ENCODE measurements around the gene TECPR2.

The TECPR2 gene

DNA sequence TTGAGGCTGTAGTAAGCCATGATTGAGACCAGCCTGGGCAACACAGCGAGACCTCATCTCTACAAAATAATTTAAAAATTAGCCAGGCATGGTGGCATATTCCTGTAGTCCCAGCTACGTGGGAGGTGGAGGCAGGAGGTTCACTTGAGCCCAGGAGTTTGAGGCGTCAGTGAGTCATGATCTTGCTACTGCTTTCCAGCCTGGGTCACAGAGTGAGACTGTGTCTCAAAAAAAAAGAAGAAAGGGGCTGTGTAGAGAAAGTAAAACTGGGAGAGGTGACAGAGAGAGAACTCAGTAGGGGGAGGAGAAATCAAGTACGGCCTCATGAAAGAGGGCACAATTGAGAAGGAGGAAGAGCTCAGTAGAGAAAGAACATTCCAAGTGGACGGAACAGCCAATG, 12.4 kb downstream of the TECPR2 start:
- no peak for DNase-seq

DNA sequence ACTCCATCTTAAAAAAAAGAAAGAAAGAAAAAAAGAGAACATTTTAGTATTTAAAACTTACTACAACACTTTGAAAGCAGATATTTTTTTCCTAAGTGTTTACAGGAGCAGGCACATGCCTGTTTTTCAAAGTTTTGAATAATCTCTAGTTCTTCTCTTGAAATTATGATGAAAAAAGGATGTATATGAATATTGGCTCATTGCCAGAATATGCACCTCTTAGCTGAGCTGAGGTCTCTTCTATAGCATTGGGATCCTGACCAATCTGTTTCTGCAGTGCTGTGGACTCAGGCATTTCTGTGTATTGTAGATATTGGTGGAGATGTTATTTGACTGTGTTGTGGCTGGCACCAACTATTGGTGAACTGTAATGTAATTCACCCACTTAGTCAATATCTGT, 15.0 kb downstream of the TECPR2 start:
- no peak for DNase-seq

DNA sequence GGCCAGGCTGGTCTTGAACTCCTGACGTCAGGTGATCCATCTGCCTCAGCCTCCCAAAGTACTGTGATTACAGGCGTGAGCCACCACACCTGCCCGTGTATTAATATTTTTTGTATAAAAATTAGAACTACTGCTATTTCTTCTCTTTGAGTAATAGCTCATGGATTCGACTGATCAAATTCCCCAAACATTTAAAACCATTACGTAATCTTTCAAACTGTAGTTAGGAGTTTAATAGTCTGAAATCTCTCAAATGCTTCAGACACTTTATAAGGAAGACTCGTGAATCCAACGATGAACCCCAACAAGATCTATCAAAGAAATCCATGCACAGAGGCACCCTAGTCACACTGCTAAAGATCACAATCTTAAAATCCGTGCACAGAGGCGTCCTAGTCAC, 16.1 kb downstream of the TECPR2 start:
- no peak for DNase-seq

DNA sequence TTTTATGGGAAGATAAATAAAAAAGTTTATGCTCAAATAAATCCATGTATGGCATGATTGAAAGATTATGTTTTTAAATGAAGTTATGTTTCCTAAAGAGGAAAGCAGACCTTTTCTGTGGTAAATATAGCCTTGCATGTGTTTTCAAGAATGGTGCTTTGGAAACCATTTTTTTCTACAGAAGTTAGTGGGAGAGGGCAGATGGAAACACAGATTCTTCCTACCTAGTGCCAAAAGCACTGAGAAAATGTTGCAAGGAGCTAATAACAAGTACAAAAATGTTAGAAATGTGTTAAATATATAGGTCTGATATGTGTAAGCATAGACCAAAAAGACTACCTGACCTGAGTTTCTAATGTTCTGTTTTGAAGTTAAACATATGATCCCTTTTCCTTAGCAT, 24.3 kb downstream of the TECPR2 start:
- DNase-seq: no peak

DNA sequence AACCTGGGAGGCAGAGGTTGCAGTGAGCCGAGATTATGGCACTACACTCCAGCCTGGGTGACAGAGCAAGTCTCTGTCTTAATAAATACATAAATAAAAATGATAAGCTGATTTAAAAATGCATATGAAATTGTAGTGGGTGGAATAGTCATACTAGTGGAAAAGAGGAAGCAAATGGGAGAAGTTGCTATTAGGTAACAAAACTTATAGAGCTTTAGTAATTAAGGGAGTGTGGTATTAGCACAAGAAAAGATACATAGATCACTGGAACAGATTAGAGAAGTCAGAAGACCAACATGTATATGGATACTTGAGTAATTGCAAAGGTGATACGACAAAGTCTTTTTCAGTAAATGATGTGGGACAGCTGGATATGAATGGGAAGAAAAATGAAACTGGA, 26.5 kb downstream of the TECPR2 start:
- DNase-seq: no peak

DNA sequence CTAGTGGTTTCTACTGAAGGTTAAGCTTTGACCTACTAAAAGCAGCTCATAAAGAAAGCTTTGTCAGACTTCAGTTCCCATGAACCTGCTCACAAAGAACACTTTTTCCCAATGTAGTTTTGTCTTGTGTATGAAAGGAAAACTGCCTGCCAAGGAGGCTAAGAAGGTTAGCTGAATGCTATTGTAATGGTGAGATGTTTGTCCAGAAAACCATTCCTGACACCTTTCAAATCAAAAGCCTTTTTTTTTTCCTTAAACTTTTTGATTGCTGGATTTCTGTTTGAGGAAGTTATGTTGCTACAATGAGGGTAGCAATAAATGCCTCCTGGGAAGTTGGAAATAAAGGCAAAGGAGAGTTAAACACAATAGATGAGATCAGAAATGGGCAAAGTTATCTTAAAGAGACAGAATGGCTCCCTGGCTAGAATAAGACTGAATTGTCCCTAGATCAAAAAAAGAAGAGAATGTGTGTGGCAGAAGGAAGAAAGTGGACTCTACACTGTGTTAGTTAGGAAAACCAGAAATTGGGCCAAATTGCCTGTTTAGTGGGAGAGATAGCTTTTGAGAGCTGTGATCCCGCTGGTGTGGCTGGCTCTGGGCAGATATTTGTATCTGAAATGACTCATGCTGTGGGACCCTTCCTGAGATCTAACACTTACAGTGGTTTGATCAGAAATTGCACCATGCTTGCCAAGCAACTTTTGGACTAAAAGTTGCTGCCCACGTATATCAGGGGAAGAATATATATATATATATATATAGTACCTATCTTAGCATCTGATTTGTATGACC, 27.5 kb downstream of the TECPR2 start:
- no peak for DNase-seq

DNA sequence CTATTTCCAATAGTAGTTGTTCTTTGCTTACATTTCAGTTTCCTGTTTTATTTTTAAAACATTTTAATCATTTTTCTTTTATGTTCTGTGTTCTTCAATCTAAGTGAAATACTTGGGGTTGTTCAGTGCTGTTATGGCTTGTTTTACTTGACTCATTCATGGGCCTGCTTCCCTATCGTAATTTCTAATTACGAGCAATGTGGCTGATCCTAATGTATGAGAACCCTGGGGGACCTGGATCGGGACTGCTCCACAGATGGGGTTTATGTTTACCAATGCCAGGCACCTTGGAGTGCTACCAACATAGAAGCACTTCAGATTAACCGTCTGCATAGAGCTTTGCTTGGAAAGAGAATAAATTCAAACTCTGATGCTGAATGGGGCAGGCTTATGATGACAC, 29.8 kb downstream of the TECPR2 start:
- DNase-seq: no peak

DNA sequence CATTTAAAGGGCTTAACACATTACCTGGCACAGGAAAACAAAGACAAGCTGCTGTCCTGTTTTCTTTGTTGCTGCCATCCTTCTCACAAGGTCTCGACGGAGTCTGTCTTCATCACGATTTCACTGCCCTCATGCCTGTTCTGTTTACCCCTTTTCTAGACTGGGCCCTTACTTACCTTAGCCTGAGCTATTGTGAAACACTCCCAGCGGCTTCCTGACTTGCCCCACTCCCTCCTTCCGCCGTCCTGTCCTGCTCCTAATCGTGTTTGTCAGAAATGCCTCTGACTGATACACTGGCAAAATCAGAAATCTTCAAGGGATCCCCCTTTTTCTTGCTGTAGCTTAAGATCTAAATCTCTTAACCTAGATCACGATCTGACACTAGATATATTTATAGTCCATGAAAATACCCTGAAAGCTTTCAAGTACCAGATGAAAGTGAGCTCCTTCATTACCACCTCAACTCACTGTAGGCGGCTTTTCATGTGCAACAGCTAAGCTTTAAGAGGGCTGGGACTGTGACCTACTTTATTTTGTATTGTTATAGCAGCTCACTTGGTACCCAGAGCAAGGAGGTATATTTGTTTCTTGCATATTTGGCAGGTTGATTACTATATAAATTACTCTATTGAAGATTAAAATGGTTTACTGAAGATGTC, 32.1 kb downstream of the TECPR2 start:
- DNase-seq: no peak

DNA sequence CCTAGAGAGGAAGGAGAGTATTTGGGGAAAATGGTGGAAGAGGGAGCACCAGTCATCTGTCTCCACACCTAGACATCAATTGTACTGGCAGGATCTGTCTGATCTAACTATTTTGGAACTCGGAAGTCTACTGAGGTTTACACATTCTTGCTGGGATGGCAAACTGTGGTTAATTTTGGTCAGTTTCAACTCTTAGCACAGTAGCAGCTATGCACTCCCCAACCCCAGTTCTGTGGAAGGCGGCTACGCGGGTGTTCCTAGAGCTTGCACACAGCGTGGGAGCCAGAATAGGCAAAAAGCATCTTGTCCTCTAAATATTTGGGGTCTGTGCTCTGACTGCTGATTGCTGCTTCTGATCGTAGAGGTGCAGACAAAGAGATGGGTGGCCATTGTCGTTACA, 33.8 kb downstream of the TECPR2 start:
- DNase-seq: no peak

DNA sequence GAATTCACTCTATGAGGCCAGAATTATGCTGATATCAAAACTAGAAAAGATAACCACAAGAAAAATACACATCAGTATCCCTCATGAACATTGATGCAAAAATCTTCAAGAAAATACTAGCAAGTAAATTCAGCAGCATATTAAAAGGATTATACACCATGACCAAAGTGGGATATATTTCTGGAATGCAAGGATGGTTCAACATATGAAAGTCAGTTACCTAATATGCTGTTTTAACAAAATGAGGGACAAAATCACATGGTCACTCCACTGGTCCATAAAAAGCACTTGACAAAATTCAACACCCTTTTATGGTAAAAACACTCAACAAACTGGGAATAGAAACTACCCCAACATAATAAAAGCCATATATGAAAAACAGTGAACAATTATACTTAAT, 40.3 kb downstream of the TECPR2 start:
- DNase-seq: no peak

DNA sequence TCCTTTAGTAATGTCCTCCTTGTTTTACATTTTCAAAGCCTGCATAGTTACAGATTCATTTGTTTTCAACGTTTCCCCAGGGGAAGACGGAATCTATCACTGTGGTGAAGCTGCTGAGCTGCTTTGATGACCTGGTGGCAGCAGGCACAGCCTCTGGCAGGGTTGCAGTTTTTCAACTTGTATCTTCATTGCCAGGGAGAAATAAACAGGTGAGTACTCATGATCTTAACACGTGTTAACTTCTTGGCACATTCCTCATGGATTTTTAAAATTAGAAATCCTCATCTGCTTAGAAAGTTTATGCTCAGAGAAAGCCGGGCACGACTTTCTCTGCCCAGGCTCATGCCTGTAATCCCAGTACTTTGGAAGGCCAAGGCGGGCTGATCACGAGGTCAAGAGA, 44.5 kb downstream of the TECPR2 start:
- DNase-seq: no peak

DNA sequence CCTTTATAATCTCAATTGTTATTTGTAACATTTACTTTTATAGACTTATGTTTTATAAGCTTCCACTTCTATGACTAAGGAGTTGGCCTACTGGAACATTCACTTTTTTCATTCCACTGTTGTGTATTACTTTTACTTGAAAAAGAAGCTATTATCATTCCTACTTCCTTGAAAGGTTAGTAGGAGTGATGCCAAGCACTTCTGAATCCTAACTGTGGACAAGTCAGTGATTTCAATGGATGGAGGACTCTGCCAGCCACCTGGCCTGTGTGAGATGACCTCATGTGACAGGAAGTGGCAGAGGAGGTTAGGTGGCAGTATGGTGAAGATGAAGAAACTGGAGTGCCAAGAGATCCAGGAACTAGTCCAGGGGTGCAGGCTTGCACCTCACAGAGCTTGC, 46.0 kb downstream of the TECPR2 start:
- no peak for DNase-seq

DNA sequence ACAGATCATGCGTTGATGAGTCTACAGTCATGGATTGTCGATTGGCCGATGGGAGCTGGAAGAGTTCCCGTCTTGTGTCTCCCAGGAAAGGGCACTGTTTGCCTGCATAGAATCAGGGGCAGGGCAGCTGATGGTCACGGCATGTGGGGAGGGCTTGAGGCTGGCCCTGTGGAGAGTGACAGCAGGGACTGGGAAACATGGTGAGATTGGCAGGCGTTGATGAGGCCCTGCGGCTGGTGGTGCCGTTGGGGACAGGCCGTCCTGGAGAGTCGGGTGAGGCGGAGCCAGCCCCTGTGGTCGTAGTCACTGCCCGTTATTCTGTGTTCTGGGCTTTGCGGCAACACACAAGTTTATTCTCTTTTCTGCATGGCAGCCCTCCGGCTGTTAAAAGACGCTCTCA, 52.9 kb downstream of the TECPR2 start:
- no peak for DNase-seq

DNA sequence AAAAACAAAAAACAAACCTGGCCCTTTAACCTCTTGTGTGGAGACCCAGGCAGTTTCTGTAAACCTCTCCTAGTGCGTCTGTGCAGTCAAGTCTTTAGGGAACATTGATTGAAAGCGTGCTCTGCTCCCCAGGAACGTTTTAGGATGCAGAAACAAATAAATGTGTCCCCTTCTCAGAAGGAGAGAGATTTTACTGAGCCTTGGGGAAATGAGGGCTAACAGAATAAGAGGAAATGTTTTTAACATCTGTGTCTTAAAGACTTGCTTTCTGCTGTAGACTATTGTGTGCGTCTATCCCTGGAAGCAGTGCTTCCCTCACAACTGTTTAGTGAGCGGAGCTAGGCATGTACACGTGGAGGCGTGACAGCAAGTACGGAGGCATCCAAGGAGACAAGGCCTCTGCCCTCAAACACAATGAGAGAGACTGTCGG, 54.3 kb downstream of the TECPR2 start:
- DNase-seq: no peak

DNA sequence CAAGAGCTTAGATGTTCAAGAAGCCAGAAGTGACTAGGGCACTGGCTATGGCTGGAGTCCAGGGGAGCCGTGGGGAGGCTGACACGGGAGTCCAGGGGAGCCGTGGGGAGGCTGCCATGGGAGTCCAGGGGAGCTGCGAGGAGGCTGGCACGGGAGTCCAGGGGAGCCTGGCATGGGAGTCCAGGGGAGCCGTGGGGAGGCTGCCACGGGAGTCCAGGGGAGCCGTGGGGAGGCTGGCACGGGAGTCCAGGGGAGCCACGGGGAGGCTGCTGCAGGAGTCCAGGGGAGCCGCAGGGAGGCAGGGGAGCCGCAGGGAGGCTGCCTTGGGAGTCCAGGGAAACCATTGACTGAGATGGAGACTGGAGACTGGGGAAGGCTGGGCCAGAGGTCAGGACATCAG, 54.9 kb downstream of the TECPR2 start:
- DNase-seq: no peak

DNA sequence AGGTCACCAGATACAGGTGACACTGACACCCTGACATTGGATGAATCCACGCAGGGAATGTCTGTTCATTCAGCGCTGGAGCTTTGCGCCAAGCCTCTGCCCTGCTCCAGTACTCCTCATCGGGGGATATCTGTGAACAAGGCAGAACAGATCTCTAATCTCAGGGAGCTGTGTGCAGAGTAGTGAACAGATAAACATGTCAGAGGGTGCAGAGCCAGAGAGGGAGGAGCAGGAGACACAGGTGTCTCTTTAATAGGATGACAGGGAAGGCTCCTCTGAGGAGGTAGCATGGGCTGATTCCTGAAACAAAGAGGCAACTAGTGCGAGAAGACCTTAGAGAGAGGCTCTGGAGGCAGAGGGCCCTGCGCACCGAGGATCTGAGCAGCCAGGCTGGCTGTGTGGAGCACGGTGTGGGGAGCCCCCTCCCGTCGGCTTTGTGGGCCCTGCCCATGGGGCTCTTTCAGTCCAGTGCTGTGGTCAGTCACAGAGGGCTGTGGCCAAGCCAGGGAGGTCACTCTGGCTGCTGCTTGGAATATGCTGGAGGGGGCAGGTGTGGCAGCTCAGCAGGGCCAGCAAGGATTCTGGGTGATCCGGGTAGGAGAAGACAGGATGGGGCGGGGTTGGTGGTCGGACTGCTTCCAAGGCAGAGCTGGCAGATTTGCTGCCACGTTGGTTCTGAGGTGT, 55.6 kb downstream of the TECPR2 start:
- DNase-seq: no peak

DNA sequence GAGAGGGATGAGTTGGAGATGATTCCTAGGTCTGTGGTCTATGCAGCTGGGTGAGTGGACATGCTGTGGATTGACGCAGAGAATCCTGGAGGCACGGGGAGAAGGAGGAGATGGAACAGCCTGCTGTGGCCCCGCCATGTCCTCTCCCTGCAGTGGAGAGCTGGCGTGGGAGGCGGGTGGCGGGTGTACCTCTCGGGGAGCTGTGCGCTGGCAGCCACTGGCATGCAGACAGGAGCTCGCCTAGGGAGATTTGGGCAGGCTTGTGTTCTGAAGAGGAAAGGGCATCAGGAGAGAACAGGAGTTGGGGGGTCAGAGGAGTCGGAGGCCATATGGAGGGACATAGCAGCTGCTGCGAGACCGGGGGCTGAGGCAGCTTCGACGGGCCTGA, 56.1 kb downstream of the TECPR2 start:
- DNase-seq: no peak

DNA sequence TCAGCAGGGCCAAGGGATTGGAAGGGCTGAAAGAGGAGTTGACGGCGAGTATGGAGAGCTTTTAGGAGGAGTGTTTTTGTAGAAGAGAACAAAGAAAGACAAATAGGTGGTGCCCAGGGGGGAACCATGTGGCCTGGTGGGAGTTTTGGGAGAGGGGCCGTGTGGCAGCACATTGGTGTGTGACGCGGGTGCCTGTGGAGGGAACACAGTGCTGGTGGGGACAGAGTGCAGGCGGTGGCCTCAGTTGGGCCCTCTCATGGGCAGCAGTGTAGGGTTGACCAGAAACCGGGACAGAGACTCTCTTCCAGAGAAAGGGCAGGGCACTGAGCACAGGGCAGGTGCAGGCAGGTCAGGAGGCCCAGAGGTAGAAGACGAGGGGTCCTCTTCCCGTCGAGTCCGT, 56.5 kb downstream of the TECPR2 start:
- no peak for DNase-seq

DNA sequence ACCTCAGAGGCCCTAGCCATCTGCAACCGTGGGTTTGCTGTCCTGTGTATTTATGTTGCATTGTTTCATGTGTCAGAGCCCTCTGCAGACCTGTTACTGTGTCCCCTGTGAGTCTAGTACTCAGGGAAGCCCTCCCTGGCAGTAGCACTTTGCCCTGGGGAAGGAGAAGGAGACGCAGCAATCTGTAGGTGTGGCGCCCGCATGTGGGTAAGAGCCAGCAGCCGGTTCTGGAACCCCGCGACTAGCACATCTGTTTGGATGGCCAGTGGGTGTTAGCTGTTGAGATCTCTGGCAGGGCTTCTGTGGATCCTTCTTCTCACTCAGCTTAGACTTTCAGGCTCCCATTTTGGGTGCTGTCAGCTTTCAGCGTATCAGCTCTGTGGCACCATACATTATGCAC, 57.0 kb downstream of the TECPR2 start:
- no peak for DNase-seq

DNA sequence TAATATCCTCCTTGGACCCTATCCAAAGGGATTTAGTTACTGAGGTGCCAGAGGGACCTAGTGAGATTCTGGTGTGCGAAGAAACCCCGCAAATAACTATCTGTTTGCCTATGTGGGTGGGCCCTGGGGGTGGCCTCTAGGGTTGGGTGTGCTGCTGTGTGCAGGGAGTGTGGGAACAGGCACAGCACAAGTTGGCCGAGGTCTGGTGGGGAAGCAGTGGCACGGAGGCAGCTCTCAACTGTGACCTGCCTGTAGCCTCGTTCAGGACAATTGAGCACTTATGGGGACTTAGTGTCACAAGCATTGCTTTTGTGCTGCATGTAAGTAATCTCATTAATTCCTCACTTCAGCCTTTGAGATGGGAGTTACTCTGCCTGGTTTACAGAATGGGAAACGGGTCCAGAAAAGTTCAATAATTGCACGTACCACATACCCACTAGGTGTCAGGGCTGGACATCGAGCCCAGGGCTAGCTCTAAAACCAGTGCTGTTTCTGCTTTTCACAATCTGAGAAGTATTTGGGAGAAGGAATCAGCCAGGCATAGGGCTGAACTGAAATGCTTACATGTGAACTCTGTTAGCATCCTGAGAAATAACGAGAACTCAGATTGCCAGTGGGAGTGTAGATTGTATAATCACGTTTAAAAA, 58.8 kb downstream of the TECPR2 start:
- no peak for DNase-seq

DNA sequence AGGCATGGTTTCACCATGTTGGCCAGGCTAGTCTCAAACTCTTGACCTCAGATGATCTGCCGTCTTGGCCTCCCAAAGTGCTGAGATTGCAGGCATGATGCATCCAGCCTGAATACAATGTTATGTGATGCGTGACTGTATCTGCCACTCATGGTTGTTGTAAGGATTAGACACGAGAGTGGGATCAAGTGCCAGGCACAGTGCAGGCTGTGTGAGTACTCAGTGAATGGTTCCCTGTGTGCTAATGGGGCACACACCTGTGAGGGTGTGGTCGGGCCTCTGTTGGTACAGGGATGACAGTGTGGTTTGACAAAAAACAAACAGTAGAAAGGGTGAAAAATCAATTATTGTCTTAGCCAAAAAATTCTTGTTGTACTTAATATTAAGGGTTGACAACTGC, 61.8 kb downstream of the TECPR2 start:
- no peak for DNase-seq

DNA sequence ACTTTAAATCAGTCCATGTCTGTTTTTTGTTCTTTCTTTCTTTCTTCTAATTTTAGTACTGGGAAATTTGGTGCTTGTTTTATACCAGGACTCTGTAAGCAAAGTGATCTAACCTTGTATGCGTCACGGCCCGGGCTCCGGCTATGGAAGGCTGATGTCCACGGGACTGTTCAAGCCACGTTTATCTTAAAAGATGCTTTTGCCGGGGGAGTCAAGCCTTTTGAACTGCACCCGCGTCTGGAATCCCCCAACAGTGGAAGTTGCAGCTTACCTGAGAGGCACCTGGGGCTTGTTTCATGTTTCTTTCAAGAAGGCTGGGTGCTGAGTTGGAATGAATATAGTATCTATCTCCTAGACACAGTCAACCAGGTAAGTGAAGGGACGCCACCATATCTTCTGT, 62.2 kb downstream of the TECPR2 start:
- DNase-seq: no peak

DNA sequence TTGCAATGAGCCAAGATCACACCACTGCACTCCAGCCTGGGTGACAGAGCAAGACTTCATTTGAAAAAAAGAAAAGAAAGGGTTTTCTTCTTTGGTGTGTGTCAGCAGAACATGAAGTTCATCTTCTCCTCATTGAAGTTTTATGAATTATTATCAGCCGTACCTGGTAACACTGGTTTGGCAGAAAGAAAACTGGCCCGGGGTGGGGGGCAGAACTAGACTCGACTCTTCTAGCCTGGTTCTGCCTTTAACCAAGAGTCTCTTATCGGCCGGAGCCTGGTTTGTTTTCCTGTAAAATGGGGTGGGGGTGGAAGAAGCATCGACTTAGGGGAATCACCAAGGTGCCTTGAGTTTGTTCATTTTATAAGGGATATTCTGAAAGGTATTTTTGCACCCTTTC, 64.1 kb downstream of the TECPR2 start:
- DNase-seq: no peak

DNA sequence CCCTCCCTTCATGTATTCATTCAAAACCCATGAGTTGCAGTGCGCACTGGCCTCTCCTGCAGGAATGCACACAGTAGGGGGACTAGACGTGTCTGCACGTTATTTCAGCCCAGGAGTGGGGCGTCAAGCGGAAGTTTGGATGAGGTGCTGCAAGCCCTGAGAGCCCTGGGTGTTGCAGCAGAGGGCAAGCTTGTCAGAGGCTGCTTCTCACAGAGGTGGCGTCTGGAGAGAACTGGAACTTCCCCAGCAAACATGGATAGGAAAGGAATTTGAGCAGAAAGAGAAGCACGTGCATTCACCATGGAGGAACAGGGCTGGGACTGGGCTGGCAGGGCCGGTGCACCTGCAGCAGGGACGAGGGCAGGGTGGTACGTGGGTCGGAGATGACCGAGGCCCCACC, 64.9 kb downstream of the TECPR2 start:
- DNase-seq: no peak
